ENCODE data around the gene AGBL3. TPM values are rescaled to one million over a fixed set of nuclear protein-coding genes. Genes with fewer than 3 reads are reported as not detected.

AGBL3 gene
- polyA plus RNA-seq, 1 experiment = 0.32 TPM

GRCh38 chr7:135166338-135166990 lies 180.2 kb downstream of the AGBL3 start:
- ChIA-PET CTCF (no interaction called here), POLR2A (no interaction called here)
- Histone ChIP-seq H3K36me3 (ENCODE audit: control insufficient read depth, insufficient read depth, low read length) (peaks cover 23% of the 10 kb centered on the region), H3K4me3 (ENCODE audit: low read depth, low read length) (no peak overlapping the region), H3K27me3 (ENCODE audit: control insufficient read depth, insufficient read depth, low read length) (no peaks in the 10 kb centered on the region)
- no peak for TF ChIP-seq CTCF (IDR thresholded peaks at IDR 0.05; ENCODE audit: insufficient read depth, low read depth, low read length)
- no peak for DNase-seq (ENCODE audit: low read depth)

GRCh38 chr7:135167365-135167917 lies 181.1 kb downstream of the AGBL3 start:
- Histone ChIP-seq H3K36me3 (ENCODE audit: control insufficient read depth, insufficient read depth, low read length) (peaks cover 23% of the 10 kb centered on the region), H3K27me3 (ENCODE audit: control insufficient read depth, insufficient read depth, low read length) (no peaks in the 10 kb centered on the region), H3K4me3 (ENCODE audit: low read depth, low read length) (no peak overlapping the region)
- ChIA-PET CTCF (interaction anchor here (1.9 kb wide), 1 partner anchor 9 kb away, joined by 3 read pairs; no protein-coding TSS in a partner anchor), POLR2A (no interaction called here)
- no peak for DNase-seq (ENCODE audit: low read depth)
- no peak for TF ChIP-seq CTCF (IDR thresholded peaks at IDR 0.05; ENCODE audit: insufficient read depth, low read depth, low read length)

GRCh38 chr7:135168001-135168400 lies 181.7 kb downstream of the AGBL3 start:
- CTCF ChIA-PET = interaction anchor here (1.9 to 3.9 kb wide), 2 partner anchors 9 to 181 kb away, joined by 3 to 17 read pairs; partner anchors contain the start of gene AGBL3
- Histone ChIP-seq H3K36me3 (ENCODE audit: control insufficient read depth, insufficient read depth, low read length) (peaks cover 23% of the 10 kb centered on the region), H3K27me3 (ENCODE audit: control insufficient read depth, insufficient read depth, low read length) (no peaks in the 10 kb centered on the region), H3K4me3 (ENCODE audit: low read depth, low read length) (no peak overlapping the region)
- TF ChIP-seq CTCF (IDR thresholded peaks at IDR 0.05; ENCODE audit: insufficient read depth, low read depth, low read length) = no peak
- DNase-seq (ENCODE audit: low read depth) = no peak
- POLR2A ChIA-PET = no interaction called here

- ChIA-PET CTCF (interaction anchor here (1.2 to 3.9 kb wide), 4 partner anchors 10 to 182 kb away, joined by 3 to 17 read pairs (median 3); partner anchors contain the start of gene AGBL3), POLR2A (interaction anchor here (0.7 kb wide), 1 partner anchor 25 kb away, joined by 5 read pairs; no protein-coding TSS in a partner anchor)
- Histone ChIP-seq H3K27me3 (ENCODE audit: control insufficient read depth, insufficient read depth, low read length) (no peaks in the 10 kb centered on the region), H3K4me3 (ENCODE audit: low read depth, low read length) (no peak overlapping the region), H3K36me3 (ENCODE audit: control insufficient read depth, insufficient read depth, low read length) (peaks cover 23% of the 10 kb centered on the region)
- TF ChIP-seq CTCF (IDR thresholded peaks at IDR 0.05; ENCODE audit: insufficient read depth, low read depth, low read length) = no peak
- DNase-seq (ENCODE audit: low read depth) = no peak
Measured at GRCh38 chr7:135168489-135169140, 182.3 kb downstream of the AGBL3 start.

Data from BJ (cell line).